Measurements from ENCODE around the gene BTBD2.

BTBD2 gene

DNA sequence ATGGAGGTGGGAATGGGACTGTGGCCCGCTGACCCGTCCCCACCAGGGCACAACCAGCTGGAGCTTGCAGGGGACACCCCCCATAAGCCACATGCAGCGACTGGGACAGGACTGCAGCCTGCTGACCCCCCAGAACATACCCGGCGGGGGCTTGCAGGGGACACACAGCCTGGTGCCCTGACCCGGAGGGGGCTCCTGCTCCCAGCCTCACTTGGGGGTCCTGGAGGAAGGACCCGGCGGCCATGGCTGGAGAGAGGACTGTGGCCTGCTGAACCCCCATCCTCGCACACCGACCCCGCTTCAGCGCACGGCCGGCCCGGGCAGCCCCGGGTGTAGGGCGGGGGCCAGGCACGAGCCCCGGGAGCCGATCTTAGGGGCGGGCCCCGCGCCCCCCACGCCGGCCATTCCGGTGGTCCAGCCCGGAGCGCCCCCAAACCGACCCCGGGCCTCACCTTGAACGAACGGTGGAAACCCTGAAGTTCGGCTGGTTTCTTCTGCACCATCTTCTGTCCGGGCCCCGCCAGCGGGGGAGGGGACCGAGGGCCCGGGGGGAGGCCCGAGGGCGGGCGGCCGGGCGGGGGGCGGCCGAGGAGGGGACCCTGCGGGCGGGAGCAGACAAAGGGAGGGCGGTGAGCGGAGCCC, 35.0 kb upstream of the BTBD2 start:
- no peak for DNase-seq

DNA sequence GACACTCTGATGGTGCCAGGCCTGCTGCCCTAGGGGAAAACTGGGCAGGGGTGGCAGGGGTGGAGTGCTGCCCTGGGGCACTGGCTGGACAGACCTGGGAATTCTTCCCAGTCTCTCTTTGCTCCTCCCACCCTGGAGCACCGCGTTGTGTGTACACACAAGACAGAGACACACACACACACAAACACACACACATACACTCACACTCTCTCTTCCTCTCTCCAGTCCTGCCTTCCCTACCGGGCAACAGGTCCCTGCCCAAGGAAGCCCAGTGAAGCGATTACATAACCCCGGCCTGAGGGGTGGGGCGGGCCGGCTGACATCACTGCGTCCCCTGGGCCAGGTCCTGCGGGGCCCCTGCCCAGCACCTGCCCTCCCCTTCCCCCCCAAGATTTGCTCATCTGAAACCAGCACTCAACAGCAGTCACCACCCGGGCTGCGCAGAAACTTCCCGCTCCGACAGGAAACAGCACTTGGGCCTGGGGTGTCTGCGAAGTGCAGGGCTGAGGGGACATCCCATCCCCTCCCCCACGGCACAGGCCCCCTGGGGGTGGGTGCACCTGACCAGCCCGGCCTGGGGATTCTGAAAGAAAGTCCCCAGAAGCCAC, 34.3 kb upstream of the BTBD2 start:
- DNase-seq = peak; percentile 59

DNA sequence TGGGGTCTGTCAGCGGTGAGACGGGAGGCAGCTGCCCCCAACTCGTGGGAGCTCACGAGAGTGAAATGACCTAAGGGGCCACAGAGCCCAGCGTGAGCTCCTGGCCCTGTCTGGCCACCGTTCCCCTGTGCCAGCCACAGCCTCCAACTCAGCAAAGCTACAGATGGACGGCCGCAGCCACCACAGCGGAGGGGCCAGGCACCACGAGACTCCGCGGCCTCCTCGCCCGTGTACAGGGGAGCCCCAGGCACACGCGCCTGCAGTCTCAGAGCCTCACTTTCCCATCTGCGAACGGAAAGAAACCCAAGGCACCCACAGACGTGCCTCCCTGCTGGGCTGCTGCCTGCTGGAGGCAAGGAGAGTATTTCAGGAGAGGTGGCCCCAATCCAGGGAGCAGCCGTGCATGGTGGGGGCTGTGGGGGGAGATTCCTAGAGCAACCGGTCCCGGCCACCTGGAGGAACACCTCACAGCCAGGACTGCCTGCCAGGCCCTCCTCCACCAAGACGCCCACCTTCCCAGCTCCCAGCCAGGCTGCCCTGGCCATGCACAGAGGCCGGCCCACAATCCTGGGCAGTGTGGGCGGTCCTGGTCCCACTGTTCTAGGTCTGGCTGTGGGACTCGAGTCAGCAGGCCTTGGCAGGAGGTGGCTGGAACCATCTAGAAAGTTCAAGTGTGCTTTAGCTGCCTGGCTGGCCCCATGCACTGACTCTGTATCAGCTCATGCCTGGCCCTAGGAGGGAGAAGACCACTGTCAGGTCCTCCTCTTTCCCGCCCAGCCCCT, 33.6 kb upstream of the BTBD2 start:
- DNase-seq = no peak

DNA sequence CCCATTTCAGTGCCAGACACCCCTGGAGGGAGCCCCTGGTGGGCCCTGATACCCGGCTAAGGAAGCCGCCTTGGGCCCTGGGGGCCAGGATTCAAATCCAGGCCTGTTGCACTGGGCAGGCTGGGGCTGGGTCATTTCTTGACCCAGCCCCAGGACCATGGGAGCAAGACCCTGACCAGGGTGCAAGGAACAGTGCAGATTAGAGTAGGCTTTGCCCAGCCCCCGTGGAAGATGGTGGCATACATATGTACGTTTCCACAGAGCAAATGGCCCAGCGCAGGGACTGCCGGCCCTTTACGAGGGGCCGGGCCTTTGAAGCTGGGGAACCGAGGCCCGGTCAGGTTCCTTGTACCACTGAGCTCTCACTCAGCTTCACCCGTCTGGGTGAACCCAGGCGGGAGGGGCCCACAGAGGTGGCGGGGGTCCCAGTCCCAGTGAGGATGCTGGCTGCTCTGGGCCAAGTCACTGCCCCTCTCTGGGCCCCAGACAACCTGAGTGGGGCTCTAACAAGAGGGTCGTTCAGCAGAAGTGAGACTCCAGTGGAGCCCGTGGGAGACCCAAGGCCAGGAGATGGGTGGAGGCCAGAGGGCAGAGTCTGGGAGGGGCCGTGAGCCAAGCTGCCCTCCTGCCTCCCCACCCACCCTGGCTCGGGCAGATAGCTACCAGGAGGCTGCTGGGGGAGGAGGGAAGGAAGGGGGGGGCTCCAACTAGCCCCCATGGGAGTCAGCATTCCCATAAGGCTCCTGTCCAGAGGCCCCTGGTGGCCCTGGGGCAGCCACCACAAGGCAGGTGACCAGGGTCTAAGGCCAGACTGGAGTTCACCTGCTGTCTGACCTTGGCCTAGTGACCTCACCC, 32.8 kb upstream of the BTBD2 start:
- no peak for DNase-seq

DNA sequence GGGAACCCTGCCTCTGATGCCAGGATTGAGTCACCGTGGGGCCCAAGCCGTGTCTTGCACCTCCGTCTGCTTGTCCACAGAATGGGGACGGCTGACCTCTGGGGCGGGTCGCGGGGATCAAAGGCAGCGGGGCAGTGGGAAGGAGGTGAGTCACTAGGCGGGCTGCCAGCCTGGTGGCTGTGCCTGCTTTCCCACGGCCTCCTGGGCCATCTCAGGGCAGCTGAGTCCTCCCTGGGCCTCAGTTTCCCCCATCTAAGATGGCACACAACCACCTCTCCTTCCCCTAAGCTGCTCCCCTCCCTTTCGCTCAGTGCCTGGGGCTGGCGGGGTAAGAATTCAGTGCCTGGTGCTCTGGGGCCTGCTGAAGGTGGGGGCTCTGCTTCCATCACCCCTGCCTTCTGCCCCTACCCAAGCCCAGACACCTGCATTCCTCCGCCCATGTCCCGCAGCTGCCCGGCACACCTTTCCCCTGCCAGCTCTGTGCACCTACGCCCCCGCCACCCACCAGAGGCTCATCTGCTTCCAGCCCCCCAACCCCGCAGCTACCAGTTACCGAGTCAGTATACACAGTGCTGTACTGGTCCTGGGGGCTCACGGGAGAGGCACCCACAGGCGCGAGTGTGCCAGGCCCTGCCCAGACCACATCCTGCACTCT, 32.1 kb upstream of the BTBD2 start:
- peak; percentile 29 for DNase-seq

DNA sequence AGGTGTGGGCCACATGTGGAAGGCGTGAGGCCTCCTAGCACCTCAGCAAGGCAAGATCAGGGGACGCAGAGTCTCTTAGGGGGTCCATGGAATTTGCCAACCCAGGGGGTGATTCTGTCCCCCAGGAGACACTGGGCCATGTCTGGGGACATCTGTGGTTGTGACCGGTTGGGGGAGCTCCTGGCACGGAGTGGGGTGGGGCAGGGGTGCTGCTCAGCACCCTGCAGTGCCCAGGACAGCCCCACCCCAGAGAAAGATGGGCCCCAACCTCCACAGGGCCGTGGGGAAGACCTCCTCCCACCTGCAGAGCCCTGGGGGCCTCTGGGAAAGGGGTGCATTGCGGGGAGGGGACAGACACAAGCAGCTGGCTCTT, 31.5 kb upstream of the BTBD2 start:
- DNase-seq = no peak

DNA sequence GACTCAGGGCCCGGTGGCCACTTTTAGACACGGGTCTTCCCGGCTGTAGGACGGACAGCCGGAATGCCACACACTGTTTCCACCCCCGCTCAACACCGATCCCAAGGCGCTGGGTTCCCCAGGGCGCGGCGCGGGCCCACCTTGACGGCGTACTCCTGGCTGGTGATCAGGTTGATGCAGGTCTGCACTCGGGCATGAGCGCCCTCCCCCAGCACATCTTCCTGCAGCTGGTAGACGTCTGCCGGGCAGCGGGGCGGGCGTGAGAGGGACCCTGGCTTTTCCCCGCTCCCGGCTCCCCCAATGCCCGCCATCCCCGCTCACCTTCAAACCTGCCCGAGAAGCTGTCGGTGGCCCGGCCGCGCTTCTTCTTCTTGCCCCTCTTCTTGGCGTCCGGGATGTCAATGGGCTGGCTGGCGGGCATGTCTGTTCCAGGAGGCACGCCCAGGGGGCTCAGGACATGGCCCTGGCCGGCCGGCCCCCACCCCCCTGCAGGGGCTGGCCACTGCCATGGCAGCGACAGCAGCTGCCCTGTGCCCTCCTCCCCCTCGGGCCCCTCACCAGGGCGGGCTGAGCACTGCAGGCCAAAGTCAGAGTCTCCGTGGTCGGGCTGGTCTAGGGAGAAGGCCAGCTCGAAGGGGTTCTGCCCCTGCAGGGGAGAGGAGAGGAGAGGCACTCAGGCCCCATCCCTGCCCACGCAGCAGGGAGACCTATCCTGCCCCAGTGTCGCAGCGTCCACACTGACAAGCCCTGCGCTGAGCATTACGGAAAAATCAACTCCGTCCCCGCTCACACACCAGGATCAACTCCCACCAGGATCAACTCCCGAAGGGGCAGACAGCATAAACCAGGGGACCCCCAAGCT, 30.8 kb upstream of the BTBD2 start:
- no peak for DNase-seq

DNA sequence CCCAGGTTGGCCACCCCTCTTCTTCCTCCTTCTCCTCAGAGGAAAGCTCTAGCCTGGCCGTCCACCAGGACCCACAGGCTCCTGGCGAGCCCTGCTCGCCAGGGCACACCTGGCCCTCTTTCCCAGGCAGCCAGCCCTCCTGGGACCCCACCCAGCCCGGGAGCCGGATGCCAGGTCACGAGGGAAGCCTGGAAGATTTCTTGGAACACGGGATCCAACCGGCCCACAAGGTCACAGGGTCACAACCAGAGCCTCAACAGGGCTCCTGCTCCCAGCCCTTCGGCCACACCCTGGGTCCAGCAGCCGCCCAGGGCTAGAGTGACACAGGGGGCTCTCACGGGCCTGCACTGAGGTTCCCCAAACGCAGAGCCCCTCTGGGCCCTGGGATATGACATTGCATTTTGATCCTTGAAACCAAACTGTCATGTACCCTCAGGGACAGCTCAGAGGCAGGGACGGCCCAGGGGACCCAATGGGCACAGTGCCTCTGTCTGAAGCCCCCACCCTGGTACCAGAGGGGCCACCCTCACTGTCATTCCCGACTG, 30.1 kb upstream of the BTBD2 start:
- DNase-seq = no peak

DNA sequence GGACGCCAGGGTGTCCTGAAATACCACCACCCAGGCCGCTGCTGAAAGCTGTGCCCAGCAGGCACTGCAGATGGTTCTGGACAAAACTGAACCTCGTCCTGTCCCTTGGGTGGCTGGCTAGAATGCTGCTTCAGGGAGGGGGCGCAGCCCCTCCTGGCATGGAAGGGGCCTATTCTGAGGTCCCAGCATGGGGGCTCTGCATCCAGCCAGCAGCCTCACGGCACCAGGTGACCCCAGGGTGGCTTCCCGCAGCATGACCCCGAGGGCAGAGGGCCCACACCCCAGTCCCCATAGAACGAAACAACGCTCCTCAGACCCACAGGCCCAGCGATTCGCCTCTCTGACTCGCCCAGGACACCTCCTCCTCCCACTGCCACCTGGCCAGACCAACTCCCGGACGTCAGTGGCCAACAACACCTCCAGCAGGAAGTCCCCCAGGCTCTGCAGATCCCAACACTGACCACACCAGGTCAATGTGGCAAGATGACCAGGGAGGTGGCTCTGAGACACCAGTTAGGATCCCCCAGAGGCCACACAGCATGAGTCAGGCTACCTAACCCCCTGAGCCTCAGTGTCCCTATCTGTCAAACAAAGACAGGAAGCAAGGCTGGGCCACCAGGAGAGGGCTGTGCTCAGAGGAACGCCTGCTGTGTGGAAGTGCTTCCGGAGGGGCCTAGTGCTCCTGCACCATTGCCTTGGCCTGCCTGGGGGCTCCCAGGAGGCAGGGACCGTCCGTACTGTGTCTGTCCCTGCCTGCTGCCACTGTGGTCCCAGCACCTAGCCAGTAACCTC, 29.4 kb upstream of the BTBD2 start:
- DNase-seq = no peak

DNA sequence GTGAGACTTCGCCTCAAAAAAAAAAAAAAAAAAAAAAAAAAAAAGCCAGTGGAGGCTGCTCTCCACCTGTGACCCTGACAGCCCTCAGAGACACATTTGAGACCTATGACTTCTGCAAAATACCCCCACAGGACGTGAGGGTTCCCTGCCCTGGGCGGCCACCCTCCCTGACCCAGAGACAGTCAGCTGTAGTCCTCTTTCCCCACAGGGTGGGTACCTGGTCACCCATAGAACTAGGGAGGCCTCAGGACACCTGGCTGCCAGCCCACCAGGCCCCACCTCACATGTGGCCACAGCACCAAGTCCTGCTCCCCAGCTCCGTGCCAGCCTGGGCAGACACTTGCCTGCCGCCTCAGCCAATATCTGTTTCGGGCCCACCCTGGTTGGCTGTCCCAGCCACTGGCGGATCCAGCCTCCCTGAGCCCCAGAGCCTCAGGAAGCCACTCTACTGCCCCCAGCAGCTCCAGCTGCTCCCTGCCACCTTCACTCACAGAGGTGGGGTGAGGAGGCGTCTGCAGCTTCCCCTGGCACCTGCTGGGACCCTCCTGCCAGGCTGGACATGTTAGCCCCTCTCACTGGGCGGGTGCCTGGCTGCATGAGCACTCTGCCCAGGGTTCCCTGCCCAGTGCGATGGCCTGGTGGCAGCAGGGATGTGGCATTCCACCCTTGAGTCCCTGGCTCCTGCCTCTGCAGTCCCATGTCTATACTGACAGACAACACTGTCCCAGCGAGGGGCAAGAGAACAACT, 28.6 kb upstream of the BTBD2 start:
- no peak for DNase-seq

DNA sequence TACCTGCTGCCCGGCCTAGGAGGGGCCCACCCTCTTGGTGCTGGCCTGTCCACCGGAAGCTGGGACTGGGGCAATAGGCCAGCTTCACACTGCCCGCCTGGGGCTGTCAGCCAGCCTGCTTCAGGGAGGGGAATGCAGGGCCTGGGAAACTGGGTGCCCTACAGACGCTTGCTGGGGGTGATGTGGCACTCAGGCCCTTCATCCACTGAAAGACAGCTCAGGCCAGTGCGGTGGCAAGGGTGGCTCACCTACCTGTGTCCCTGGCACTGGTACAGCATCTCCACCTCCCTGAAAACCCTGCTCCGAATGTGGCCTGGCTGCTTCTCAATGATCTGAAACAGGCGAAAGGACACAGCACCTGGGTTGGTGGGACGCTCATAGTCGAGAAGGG, 27.7 kb upstream of the BTBD2 start:
- no peak for DNase-seq

DNA sequence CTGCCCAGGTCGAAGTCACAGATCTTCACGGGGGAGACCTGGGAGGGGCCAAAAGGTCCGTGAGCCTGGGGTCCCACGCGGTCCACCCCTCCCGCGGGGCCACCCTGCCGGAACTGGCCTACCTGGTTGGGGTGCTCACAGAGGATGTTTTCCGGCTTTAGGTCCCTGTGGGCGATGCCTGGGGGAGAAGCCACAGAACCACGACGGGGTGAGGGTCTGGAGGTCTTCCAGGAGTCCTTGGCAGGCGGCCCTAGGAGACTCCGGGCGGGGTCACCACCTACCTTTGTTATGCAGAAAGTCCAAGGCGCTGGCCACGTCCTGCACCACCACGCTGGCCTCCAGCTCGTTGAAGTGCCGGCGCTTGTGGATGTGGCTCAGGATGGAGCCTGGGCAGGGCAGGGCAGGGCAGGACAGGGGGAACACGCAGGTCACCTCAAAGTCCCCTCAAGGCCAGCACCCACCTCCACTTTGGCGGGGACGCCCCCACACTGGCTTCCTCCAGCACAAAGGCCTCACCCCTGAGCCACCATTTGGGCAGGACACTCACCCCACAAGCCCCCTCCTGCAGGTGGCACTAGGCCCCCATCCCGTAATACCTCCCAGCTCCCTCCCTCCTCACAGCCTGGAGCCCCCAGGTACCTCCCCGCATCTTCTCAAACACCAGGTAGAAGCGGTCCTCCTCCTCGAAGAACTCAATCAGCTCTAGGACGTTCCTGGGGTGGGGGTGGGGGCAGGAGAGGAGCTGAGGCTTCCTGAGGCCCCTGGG, 27.2 kb upstream of the BTBD2 start:
- no peak for DNase-seq

DNA sequence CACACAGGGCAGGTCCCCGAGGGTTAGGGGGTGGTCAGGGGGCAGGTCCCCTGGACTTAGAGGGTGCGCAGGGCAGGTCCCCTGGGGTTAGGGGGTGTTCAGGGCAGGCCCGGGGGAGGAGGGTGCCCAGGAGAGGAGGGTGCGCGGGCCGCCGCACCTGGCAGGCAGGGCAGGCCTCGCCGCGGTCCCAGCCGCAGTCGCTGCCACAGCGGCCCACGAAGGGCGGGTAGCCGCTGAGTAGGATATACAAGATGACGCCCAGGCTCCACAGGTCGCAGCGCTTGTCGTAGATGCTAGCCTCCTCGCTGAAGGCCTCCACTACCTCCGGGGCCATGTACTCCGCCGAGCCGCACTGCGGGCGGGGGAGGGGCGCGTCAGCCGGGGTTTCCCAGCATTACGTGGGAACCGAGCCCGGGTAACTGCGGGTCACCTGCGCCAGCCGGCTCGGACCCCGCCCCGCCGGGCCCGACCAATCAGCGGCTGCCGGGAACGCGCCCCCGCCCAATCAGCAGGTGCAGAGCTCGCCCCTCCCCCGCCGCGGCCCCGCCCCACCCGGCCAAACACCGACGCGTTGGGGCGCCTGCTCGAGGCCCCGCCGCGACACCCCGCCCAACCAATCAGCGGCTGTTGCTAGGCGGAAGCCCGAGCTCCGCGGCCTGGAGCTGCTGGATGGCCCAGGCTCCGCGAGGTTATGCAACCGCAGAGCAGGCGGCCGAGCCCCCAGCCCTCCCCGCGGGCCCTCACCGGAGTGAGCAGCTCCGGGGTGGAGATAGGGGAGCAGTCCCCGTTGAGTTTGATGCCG, 26.4 kb upstream of the BTBD2 start:
- DNase-seq = peak; percentile 99

DNA sequence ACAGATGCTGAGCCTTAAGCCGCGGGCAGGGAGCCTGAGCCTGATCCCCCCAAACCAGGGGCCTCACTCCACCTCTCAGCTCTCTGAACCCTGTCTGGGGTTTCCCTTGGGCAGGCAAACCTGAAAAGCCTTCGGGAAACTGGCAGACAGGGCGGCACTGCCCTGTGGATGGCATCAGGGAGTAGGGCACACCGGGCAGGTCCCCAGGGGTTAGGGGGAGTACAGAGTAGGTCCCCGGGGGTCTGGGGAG, 25.8 kb upstream of the BTBD2 start:
- no peak for DNase-seq

DNA sequence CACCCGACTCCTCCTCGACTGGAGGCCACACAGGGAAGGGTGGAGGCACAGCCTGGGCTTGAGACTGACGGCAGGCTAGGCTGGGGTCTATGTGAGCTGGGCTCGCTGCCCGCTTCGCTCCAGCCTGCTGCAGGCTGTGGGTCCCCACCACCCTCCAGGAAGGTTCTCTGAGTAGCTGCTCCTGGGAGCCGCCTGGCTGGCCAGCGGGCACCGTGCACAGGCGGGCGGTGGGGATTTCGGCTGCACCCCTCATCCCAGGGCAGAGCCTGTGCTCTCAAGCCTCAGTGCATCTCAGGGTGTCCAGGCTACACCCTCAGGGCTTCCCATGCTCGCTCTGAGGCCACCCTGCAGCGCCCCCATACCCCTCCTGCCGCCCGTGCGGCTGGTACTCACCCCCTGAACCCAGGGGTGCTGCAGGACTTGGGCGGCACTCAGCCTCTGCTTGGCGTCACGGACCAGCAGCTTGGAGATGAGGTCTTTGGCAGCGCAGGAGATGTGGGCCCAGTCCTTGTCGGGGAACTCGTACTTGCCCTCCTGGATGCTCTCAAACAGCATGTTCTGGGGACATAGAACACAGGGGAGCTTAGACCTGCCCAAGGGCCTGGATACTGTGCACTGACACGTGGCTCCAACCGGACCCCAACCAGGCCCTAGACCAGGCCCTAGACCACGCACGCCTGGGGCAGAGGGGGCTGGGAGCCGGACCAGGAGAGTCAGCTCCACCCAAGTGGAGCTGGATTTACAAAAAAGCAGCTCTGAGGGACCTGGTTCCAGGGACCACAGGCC, 25.3 kb upstream of the BTBD2 start:
- no peak for DNase-seq

DNA sequence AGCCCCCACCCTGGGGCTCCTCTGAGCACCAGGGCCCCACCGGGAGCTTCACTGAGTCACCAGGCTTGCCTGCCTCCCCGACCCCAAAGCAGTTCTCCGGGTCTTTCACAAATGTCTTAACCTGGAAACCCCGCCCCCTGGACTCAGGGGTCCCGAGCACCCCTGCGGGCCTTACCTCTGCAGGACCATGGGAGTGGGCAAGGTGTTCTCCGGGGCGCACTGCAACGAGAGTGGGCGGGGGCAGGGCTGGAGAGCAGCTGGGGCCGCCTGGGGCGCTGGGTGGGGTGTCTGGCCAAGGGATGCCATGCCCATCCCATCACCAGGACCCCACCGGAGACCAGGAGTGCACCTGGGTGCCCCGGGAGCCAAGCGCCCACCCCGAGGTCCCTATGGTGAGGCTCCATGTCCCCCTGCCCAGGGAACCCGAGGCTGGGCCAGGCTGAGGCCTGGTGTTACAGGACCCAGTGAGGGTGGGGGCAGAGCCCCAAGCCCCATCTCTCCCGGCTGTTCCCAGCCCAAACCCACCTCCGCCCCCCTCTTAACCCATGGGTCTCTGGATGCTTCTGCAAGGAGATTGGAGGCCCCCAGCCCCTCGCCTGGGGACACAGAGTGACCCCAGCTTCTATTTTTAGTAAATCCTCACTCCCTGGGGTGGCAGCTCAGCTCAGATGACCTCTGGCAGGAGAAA, 24.6 kb upstream of the BTBD2 start:
- DNase-seq = no peak

Data from stimulated activated CD4-positive, alpha-beta T cell treated with anti-CD3 and anti-CD28 coated beads, Interleukin-1b, Interleukin-23, amount 100 ng/mL, for 48 hours (primary cell).